Liver (tissue), 9 donors: ENCODE data around the gene PLEK2. TPM values are rescaled to one million over a fixed set of nuclear protein-coding genes. Genes with fewer than 3 reads are reported as not detected.

Source experiments
- DNase-seq: peaks from one replicate; pipeline ENCODE4 v3.0.0-alpha.2; 2017; ENCODE audit warnings: low spot score
- H3K27ac ChIP-seq, 2 donors: one replicate each; pipeline ENCODE4 v1.7.0; 2013; ENCODE audit warnings: inconsistent platforms in 2 of 2, low read length in 2 of 2, control low read depth in 1 of 2, low read depth in 1 of 2, mild to moderate bottlenecking in 1 of 2
- H3K27me3 ChIP-seq, 4 donors: one replicate each; pipeline versions ENCODE4 v1.6.1 to v1.7.0; 2013; ENCODE audit warnings: low read length in 3 of 4, inconsistent platforms in 1 of 4, mild to moderate bottlenecking in 1 of 4, moderate library complexity in 1 of 4; ENCODE audit not compliant: control insufficient read depth in 4 of 4, insufficient read depth in 4 of 4
- H3K36me3 ChIP-seq, 4 donors: one replicate each; pipeline versions ENCODE4 v1.6.1 to v1.7.0; 2013; ENCODE audit warnings: low read length in 3 of 4, mild to moderate bottlenecking in 3 of 4, low read depth in 1 of 4, moderate library complexity in 1 of 4; ENCODE audit not compliant: control insufficient read depth in 4 of 4, insufficient read depth in 3 of 4
- H3K4me1 ChIP-seq, 4 donors: one replicate each; pipeline versions ENCODE4 v1.6.1 to v1.7.0; 2013; ENCODE audit warnings: low read length in 3 of 4, mild to moderate bottlenecking in 3 of 4, moderate library complexity in 1 of 4; ENCODE audit not compliant: control insufficient read depth in 4 of 4, insufficient read depth in 4 of 4
- H3K4me3 ChIP-seq, 3 donors: one replicate each; pipeline versions ENCODE4 v1.6.1 to v1.7.0; 2013; ENCODE audit warnings: low read length in 3 of 3, control low read depth in 1 of 3, low read depth in 1 of 3, mild to moderate bottlenecking in 1 of 3
- H3K9ac ChIP-seq, 2 donors: one replicate each; pipeline ENCODE4 v1.7.0; 2013; ENCODE audit warnings: low read length in 2 of 2, mild to moderate bottlenecking in 2 of 2, moderate library complexity in 2 of 2, control low read depth in 1 of 2, low read depth in 1 of 2
- H3K9me3 ChIP-seq, 4 donors: one replicate each; pipeline versions ENCODE4 v1.6.1 to v1.7.0; 2013; ENCODE audit warnings: low read length in 3 of 4; ENCODE audit not compliant: control insufficient read depth in 4 of 4
- CTCF ChIP-seq: fragments of 150-350 bp; IDR thresholded peaks from 2 replicates; pipeline ENCODE4 v1.5.1; 2017; ENCODE audit warnings: improper control_type of control experiment, low read depth, low read length; ENCODE audit not compliant: missing input control
- EGR1 ChIP-seq, 2 donors: IDR thresholded peaks; 2 replicates each; pipeline ENCODE4 v1.6.1; 2016 to 2018; ENCODE audit warnings: antibody characterized with exemption in 2 of 2, low read depth in 2 of 2
- FOXA1 ChIP-seq: IDR thresholded peaks from 2 replicates; pipeline ENCODE4 v1.6.1; 2016; ENCODE audit warnings: antibody characterized with exemption
- FOXA2 ChIP-seq: IDR thresholded peaks from 2 replicates; pipeline ENCODE4 v1.6.1; 2016; ENCODE audit warnings: antibody characterized with exemption
- GABPA ChIP-seq, 2 donors: IDR thresholded peaks in 1 of 2; conservative IDR thresholded peaks in 1 of 2; 2 replicates each; pipeline ENCODE4 v1.6.1; 2016; ENCODE audit warnings: antibody characterized with exemption in 2 of 2, mild to moderate bottlenecking in 1 of 2, moderate library complexity in 1 of 2
- HNF4A ChIP-seq, 2 donors: conservative IDR thresholded peaks; 2 replicates each; pipeline ENCODE4 v1.6.1; 2016; ENCODE audit warnings: antibody characterized with exemption in 2 of 2, mild to moderate bottlenecking in 2 of 2
- HNF4G ChIP-seq: IDR thresholded peaks from 2 replicates; pipeline ENCODE4 v1.6.1; 2016; ENCODE audit warnings: antibody characterized with exemption
- JUND ChIP-seq, 2 donors: IDR thresholded peaks; 2 replicates each; pipeline ENCODE4 v1.6.1; 2016; ENCODE audit warnings: antibody characterized with exemption in 2 of 2
- NR2F2 ChIP-seq: IDR thresholded peaks from 2 replicates; pipeline ENCODE4 v1.6.1; 2016; ENCODE audit warnings: antibody characterized with exemption
- RAD21 ChIP-seq, 2 donors: IDR thresholded peaks; 2 replicates each; pipeline ENCODE4 v1.6.1; 2016; ENCODE audit warnings: antibody characterized with exemption in 2 of 2, mild to moderate bottlenecking in 2 of 2
- REST ChIP-seq: IDR thresholded peaks from 2 replicates; pipeline ENCODE4 v1.6.1; 2016; ENCODE audit warnings: antibody characterized with exemption, mild to moderate bottlenecking
- RXRA ChIP-seq, 2 donors: IDR thresholded peaks; 2 replicates each; pipeline ENCODE4 v1.6.1; 2017 to 2018; ENCODE audit warnings: antibody characterized with exemption in 2 of 2, mild to moderate bottlenecking in 1 of 2
- SP1 ChIP-seq: IDR thresholded peaks from 2 replicates; pipeline ENCODE4 v1.6.1; 2018; ENCODE audit warnings: antibody characterized with exemption, mild to moderate bottlenecking
- TAF1 ChIP-seq: conservative IDR thresholded peaks from 2 replicates; pipeline ENCODE4 v1.6.1; 2016; ENCODE audit warnings: antibody characterized with exemption, mild to moderate bottlenecking
- YY1 ChIP-seq: IDR thresholded peaks from 2 replicates; pipeline ENCODE4 v1.6.1; 2016; ENCODE audit warnings: antibody characterized with exemption, mild to moderate bottlenecking
- ZBTB33 ChIP-seq: IDR thresholded peaks from 2 replicates; pipeline ENCODE4 v1.6.1; 2016; ENCODE audit warnings: antibody characterized with exemption
- WGBS: extraction: QIAGEN DNeasy Blood & Tissue Kit; methylation state at CpG from one replicate; pipeline ENCODE4 v1.1.7; 2013; 5-methylcytosine and 5-hydroxymethylcytosine counted together
- polyA plus RNA-seq, 2 donors: library from polyadenylated mRNA; stranded (reverse) in 1 of 2; unstranded in 1 of 2; fragments of 200-250 nt in 1 of 2; fragments of >200 nt in 1 of 2; fragmentation: Nextera tagmentation in 1 of 2; extraction: Ambion mirVana in 1 of 2; gene quantifications; one replicate each; pipeline versions ENCODE4 v1.2.1 to v1.2.3, GENCODE V29; 2013 to 2015
- total RNA-seq, 2 donors: library from RNA; depleted of rRNA; stranded (reverse); fragments of >200 nt; gene quantifications; one replicate each; pipeline ENCODE4 v1.2.3, GENCODE V29; 2014
- TF ChIP-seq, protein P1 (sequence below): IDR thresholded peaks from 2 replicates; pipeline ENCODE4 v1.6.1; 2016; ENCODE audit warnings: antibody characterized with exemption
- TF ChIP-seq, protein P2 (sequence below): IDR thresholded peaks from 2 replicates; pipeline ENCODE4 v1.6.1; 2016; ENCODE audit warnings: antibody characterized with exemption
- donor health status: healthy.
- donor health status: healthy.
- donor health status: healthy.
- donor health status: healthy.
- donor health status: healthy.

PLEK2 gene
- total and polyA plus RNA-seq, 4 donors, result 6.1 to 17.4 (median 11.2) TPM

GRCh38 chr14:67405771-67406170, 6.2 kb downstream of the PLEK2 start:
- 94% methylated on average over 5 of the region's 5 CpGs for WGBS
- no peak for TF ChIP-seq FOXA1
- no peak for TF ChIP-seq GABPA (IDR thresholded peaks at IDR 0.05 in 1 of 2, conservative IDR thresholded peaks at IDR 0.05 in 1 of 2)
- no peak for TF ChIP-seq SP1
- no peak for TF ChIP-seq YY1
- TF ChIP-seq HNF4A (conservative IDR thresholded peaks at IDR 0.05), result no peak
- TF ChIP-seq NR2F2, result no peak
- Histone ChIP-seq H3K27ac (no peak overlapping the region), H3K4me3 (no peak overlapping the region), H3K36me3 (no peaks in the 10 kb centered on the region), H3K4me1 (peaks cover 0 to 6% (median 1%) of the 10 kb centered on the region in 4 donors), H3K27me3 (no peaks in the 10 kb centered on the region), H3K9me3 (no peaks in the 10 kb centered on the region), H3K9ac (no peak overlapping the region)
- no peak for DNase-seq

- no peaks in the 10 kb centered on the region for H3K27me3 ChIP-seq
- no peak for DNase-seq
- no peaks in the 10 kb centered on the region for H3K36me3 ChIP-seq
- no peak overlapping the region for H3K4me3 ChIP-seq
- 87% methylated on average over 4 of the region's 4 CpGs for WGBS
- no peak overlapping the region for H3K27ac ChIP-seq
- no peaks in the 10 kb centered on the region for H3K4me1 ChIP-seq
- no peak overlapping the region for H3K9ac ChIP-seq
- TF ChIP-seq HNF4G (no peak), TAF1 (no peak), GABPA (IDR thresholded peaks at IDR 0.05 in 1 of 2, conservative IDR thresholded peaks at IDR 0.05 in 1 of 2) (no peak), HNF4A (conservative IDR thresholded peaks at IDR 0.05) (no peak), JUND (IDR thresholded peaks at IDR 0.05) (no peak), REST (no peak), RAD21 (IDR thresholded peaks at IDR 0.05) (no peak), NR2F2 (no peak), FOXA1 (no peak), RXRA (IDR thresholded peaks at IDR 0.05) (no peak), SP1 (no peak), FOXA2 (no peak), CTCF (no peak), EGR1 (IDR thresholded peaks at IDR 0.05; ENCODE audit: low read depth in 2 of 2) (no peak), YY1 (no peak), ZBTB33 (no peak)
- TF ChIP-seq, protein P1, sequence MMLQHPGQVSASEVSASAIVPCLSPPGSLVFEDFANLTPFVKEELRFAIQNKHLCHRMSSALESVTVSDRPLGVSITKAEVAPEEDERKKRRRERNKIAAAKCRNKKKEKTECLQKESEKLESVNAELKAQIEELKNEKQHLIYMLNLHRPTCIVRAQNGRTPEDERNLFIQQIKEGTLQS, result no peak
- TF ChIP-seq, protein P2, sequence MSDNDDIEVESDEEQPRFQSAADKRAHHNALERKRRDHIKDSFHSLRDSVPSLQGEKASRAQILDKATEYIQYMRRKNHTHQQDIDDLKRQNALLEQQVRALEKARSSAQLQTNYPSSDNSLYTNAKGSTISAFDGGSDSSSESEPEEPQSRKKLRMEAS, result no peak
- no peaks in the 10 kb centered on the region for H3K9me3 ChIP-seq
Measured at GRCh38 chr14:67400434-67400833, 11.5 kb downstream of the PLEK2 start.
